CD4-positive, alpha-beta T cell (primary cell): ENCODE data around the gene CEP131. TPM values are rescaled to one million over a fixed set of nuclear protein-coding genes. Genes with fewer than 3 reads are reported as not detected.

ENCODE experiments used
- ATAC-seq: fragments of 200-7000 bp; cut with Tn5 transposase; one replicate; pipeline ENCODE4 v1.10.0; 2022; ENCODE audit warnings: mild to moderate bottlenecking; ENCODE audit not compliant: poor library complexity
- CTCF ChIA-PET: fragments of 350-600 bp; sonication (Branson Sonifier 250); formaldehyde crosslinking; loops from one replicate; lab custom pipeline; 2021; ENCODE audit warnings: antibody characterized with exemption, inconsistent platforms; lab: Charles Lee
- POLR2A ChIA-PET: fragments of 350-600 bp; sonication (Branson Sonifier 250); formaldehyde crosslinking; loops from one replicate; lab custom pipeline; 2021; ENCODE audit warnings: antibody characterized with exemption, inconsistent platforms; lab: Charles Lee
- DNase-seq, 14 experiments: peaks; one replicate each; pipeline ENCODE4 v3.0.0-alpha.2; 2013 to 2020; ENCODE audit warnings: mixed read lengths in 2 of 14
- H3K27ac ChIP-seq, 2 donors: one replicate each; pipeline versions ENCODE4 v1.5.1 to v1.7.0; 2013; ENCODE audit warnings: low read length in 2 of 2, low read depth in 1 of 2, mild to moderate bottlenecking in 1 of 2
- H3K27me3 ChIP-seq, 2 experiments: 1 replicate in 1 of 2; 2 replicates in 1 of 2; pipeline versions ENCODE4 v1.6.1 to v1.7.0; 2013; ENCODE audit warnings: low read length in 2 of 2, control low read depth in 1 of 2, mild to moderate bottlenecking in 1 of 2, moderate library complexity in 1 of 2; ENCODE audit not compliant: insufficient read depth in 2 of 2, control insufficient read depth in 1 of 2
- H3K36me3 ChIP-seq: one replicate; pipeline ENCODE4 v1.6.1; 2013; ENCODE audit warnings: low read length, control low read depth; ENCODE audit not compliant: insufficient read depth
- H3K4me1 ChIP-seq: one replicate; pipeline ENCODE4 v1.6.1; 2013; ENCODE audit warnings: low read length, control low read depth; ENCODE audit not compliant: insufficient read depth
- H3K4me3 ChIP-seq: one replicate; pipeline ENCODE4 v1.5.1; 2013; ENCODE audit warnings: mild to moderate bottlenecking, low read length, moderate library complexity
- H3K9me3 ChIP-seq, 2 experiments: 1 replicate in 1 of 2; 2 replicates in 1 of 2; pipeline versions ENCODE4 v1.6.1 to v1.7.0; 2013; ENCODE audit warnings: low read length in 2 of 2, mild to moderate bottlenecking in 2 of 2, control low read depth in 1 of 2, moderate library complexity in 1 of 2; ENCODE audit not compliant: control insufficient read depth in 1 of 2, insufficient read depth in 1 of 2
- H3K27ac Mint-ChIP-seq: one replicate; pipeline ENCODE4 v1.8.0; 2020; ENCODE audit warnings: mixed read lengths
- H3K27me3 Mint-ChIP-seq: one replicate; pipeline ENCODE4 v1.8.0; 2021; ENCODE audit warnings: mixed read lengths
- H3K36me3 Mint-ChIP-seq: one replicate; pipeline ENCODE4 v1.8.0; 2021; ENCODE audit warnings: low read depth, mixed read lengths
- H3K4me1 Mint-ChIP-seq: one replicate; pipeline ENCODE4 v1.8.0; 2021; ENCODE audit warnings: low read depth, mixed read lengths
- H3K4me3 Mint-ChIP-seq: one replicate; pipeline ENCODE4 v1.8.0; 2020; ENCODE audit warnings: mild to moderate bottlenecking, mixed read lengths
- H3K9me3 Mint-ChIP-seq: one replicate; pipeline ENCODE4 v1.8.0; 2020; ENCODE audit warnings: mixed read lengths
- intact Hi-C, 2 experiments: fragments of 100-400 bp; cut with DNase I in 1 of 2; cut with micrococcal nuclease in 1 of 2; formaldehyde crosslinking; loops; one replicate each; pipeline versions ENCODE4 v1.15.1 to v1.9.0; 2023 to 2025; cut with DNase I, micrococcal nuclease
- total RNA-seq, 174 experiments: library from RNA in 2 of 174; stranded (reverse) in 2 of 174; gene quantifications; one replicate each; pipeline ENCODE4 v1.2.3 and lab custom pipeline; 2021 to 2026
- TF ChIP-seq, protein P1 (sequence below): fragments of 200-600 bp; IDR thresholded peaks from one replicate; pipeline ENCODE4 v1.8.0; 2022; ENCODE audit warnings: antibody characterized with exemption, mild to moderate bottlenecking

The CEP131 gene
- total RNA-seq, 2 experiments from 2014 or later, result 11.2 to 12.3 TPM

DNA sequence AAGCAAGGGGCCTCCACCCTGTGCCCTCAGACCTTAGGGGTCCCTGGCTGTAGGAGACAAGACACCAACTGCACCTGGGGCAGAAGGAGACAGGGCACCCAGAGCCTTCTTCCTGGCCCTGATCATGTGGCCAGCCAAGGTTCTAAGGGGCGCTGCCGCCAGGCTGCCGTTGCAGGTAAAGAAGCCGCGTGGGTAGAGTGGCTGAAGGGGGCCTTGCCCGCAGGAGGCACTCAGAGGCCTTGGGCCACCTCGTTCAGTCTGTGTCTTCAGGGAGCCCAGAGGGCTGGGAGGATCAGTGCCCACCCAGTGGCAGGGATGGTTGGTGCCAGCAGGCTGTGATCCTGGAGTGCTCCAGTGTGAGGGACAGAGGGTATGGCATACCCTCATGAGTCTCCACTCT, 55.1 kb downstream of the CEP131 start:
- no peaks in the 10 kb centered on the region for H3K9me3 Mint-ChIP-seq
- no peaks in the 10 kb centered on the region for H3K36me3 Mint-ChIP-seq
- H3K4me3 Mint-ChIP-seq, result no peak overlapping the region
- H3K4me1 ChIP-seq, result peaks cover 11% of the 10 kb centered on the region
- peaks cover 4% of the 10 kb centered on the region for H3K4me1 Mint-ChIP-seq
- peaks cover 0 to 32% of the 10 kb centered on the region in 2 experiments for H3K9me3 ChIP-seq
- DNase-seq (no peak), ATAC-seq (no peak)
- ChIA-PET CTCF (no interaction called here), POLR2A (no interaction called here)
- H3K27me3 ChIP-seq, result peaks cover 21 to 28% of the 10 kb centered on the region in 2 experiments
- TF ChIP-seq, protein P1, sequence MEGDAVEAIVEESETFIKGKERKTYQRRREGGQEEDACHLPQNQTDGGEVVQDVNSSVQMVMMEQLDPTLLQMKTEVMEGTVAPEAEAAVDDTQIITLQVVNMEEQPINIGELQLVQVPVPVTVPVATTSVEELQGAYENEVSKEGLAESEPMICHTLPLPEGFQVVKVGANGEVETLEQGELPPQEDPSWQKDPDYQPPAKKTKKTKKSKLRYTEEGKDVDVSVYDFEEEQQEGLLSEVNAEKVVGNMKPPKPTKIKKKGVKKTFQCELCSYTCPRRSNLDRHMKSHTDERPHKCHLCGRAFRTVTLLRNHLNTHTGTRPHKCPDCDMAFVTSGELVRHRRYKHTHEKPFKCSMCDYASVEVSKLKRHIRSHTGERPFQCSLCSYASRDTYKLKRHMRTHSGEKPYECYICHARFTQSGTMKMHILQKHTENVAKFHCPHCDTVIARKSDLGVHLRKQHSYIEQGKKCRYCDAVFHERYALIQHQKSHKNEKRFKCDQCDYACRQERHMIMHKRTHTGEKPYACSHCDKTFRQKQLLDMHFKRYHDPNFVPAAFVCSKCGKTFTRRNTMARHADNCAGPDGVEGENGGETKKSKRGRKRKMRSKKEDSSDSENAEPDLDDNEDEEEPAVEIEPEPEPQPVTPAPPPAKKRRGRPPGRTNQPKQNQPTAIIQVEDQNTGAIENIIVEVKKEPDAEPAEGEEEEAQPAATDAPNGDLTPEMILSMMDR, result no peak
- intact Hi-C loops, result no loop called here
- no peaks in the 10 kb centered on the region for H3K36me3 ChIP-seq
- no peak overlapping the region for H3K27ac Mint-ChIP-seq
- no peak overlapping the region for H3K27ac ChIP-seq
- peaks cover 17% of the 10 kb centered on the region for H3K27me3 Mint-ChIP-seq
- H3K4me3 ChIP-seq, result no peak overlapping the region

DNA sequence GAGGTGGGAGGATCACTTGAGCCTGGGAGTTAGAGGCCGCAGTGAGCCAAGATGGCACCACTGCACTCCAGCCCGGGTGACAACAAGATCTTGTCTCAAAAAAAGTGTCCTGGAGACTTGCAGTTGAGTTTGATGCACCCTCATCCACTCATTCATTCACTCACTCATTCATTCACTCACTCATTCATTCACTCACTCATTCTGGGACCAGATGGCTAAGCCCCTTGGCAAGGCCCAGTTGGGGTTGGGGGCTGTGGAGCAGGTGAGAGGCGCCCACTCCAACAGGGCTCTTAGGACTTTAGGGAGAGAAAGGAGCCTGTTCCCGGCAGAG, 55.6 kb downstream of the CEP131 start:
- ATAC-seq, result no peak
- no peaks in the 10 kb centered on the region for H3K36me3 Mint-ChIP-seq
- peaks cover 11% of the 10 kb centered on the region for H3K4me1 ChIP-seq
- H3K27ac ChIP-seq, result no peak overlapping the region
- peak overlapping the region; percentile 25 for H3K4me3 Mint-ChIP-seq
- no peak overlapping the region for H3K4me3 ChIP-seq
- DNase-seq, result no peak
- H3K9me3 ChIP-seq, result peaks cover 0 to 35% of the 10 kb centered on the region in 2 experiments
- POLR2A ChIA-PET, result no interaction called here
- CTCF ChIA-PET, result no interaction called here
- no peaks in the 10 kb centered on the region for H3K36me3 ChIP-seq
- TF ChIP-seq, protein P1, result no peak
- intact Hi-C loops, result no loop called here
- H3K27me3 Mint-ChIP-seq, result peaks cover 17% of the 10 kb centered on the region
- no peak overlapping the region for H3K27ac Mint-ChIP-seq
- H3K4me1 Mint-ChIP-seq, result peaks cover 4% of the 10 kb centered on the region
- H3K9me3 Mint-ChIP-seq, result no peaks in the 10 kb centered on the region
- peaks cover 22 to 28% of the 10 kb centered on the region in 2 experiments for H3K27me3 ChIP-seq

DNA sequence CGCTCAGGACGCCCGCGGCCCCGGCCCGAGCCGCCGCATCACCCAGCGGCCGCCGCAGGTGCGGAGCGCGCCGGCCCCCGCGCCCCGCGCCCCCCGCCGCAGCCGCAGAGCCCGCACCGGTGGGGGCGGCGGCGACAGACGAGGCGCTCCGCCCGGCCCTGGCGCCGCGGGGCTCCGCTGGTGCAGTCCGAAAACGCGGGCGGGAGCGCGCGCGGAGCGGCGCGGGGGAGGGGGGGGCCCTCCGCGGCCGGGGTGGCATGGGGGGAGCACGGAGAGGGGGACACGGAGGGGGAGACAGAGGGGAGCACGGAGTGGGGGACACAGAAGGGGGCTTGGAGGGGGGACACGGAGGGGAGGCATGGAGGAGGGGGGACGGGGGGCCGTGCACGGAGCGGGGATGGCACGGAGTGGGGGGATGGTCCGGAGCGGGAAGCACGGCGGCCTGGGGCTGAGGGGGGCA, 56.7 kb downstream of the CEP131 start, which contains the start of gene AATK:
Gene AATK (minus strand): TSS at position 189 of the 460 bp plus-strand sequence. CDS start 229 bp downstream, outside the sequence.
- H3K27ac Mint-ChIP-seq, result no peak within 1 kb of the TSS
- Histone ChIP-seq H3K9me3 (peaks cover 0 to 42% of the 10 kb centered on the region in 2 experiments), H3K27ac (no peak within 1 kb of the TSS), H3K27me3 (peaks cover 24 to 28% of the 10 kb centered on the region in 2 experiments), H3K4me1 (peaks cover 11% of the 10 kb centered on the region), H3K36me3 (no peaks in the 10 kb centered on the region), H3K4me3 (no peak within 1 kb of the TSS)
- H3K9me3 Mint-ChIP-seq, result no peaks in the 10 kb centered on the region
- no peak for ATAC-seq
- H3K4me3 Mint-ChIP-seq, result no peak within 1 kb of the TSS
- ChIA-PET CTCF (no interaction called here), POLR2A (no interaction called here)
- H3K4me1 Mint-ChIP-seq, result peaks cover 4% of the 10 kb centered on the region
- H3K27me3 Mint-ChIP-seq, result peaks cover 22% of the 10 kb centered on the region
- DNase-seq, result no peak
- H3K36me3 Mint-ChIP-seq, result no peaks in the 10 kb centered on the region
- intact Hi-C loops, result no loop called here
- TF ChIP-seq, protein P1, result no peak
